Mesenchymal stem cell (in vitro differentiated cells and primary cell): Measurements from ENCODE around the gene CHCHD6.
A peak's percentile ranks its signal among the peaks of the same experiment; 100 is the strongest.

Experiments
- DNase-seq: peaks from one replicate; pipeline ENCODE4 v3.0.0-alpha.2; 2013
- H2AFZ ChIP-seq: one replicate; pipeline ENCODE4 v1.6.1; 2013; ENCODE audit warnings: low read depth, mild to moderate bottlenecking, control low read depth, inconsistent platforms, low read length, moderate library complexity
- H2AK5ac ChIP-seq: 2 replicates; pipeline ENCODE4 v1.6.1; 2013; ENCODE audit warnings: low read length, moderate library complexity, mild to moderate bottlenecking, inconsistent platforms; ENCODE audit not compliant: severe bottlenecking
- H2BK120ac ChIP-seq: one replicate; pipeline ENCODE4 v1.6.1; 2013; ENCODE audit warnings: low read depth, mild to moderate bottlenecking, inconsistent platforms, low read length, moderate library complexity
- H2BK12ac ChIP-seq, 2 experiments: one replicate each; pipeline ENCODE4 v1.6.1; 2013; ENCODE audit warnings: inconsistent platforms in 2 of 2, low read length in 2 of 2, mild to moderate bottlenecking in 2 of 2, moderate library complexity in 2 of 2, control low read depth in 1 of 2
- H2BK15ac ChIP-seq: one replicate; pipeline ENCODE4 v1.6.1; 2013; ENCODE audit warnings: mild to moderate bottlenecking, low read depth, inconsistent platforms; ENCODE audit not compliant: poor library complexity, severe bottlenecking
- H2BK5ac ChIP-seq: 2 replicates; pipeline ENCODE4 v1.6.1; 2013; ENCODE audit warnings: low read depth, mild to moderate bottlenecking, low read length, control low read depth, inconsistent platforms; ENCODE audit not compliant: poor library complexity, severe bottlenecking
- H3K14ac ChIP-seq, 2 experiments: one replicate each; pipeline ENCODE4 v1.6.1; 2013; ENCODE audit warnings: inconsistent platforms in 2 of 2, low read length in 2 of 2, control low read depth in 1 of 2, mild to moderate bottlenecking in 1 of 2, moderate library complexity in 1 of 2
- H3K18ac ChIP-seq, 2 experiments: one replicate each; pipeline ENCODE4 v1.6.1; 2013; ENCODE audit warnings: inconsistent platforms in 2 of 2, low read length in 2 of 2, control low read depth in 1 of 2, low read depth in 1 of 2, mild to moderate bottlenecking in 1 of 2
- H3K23ac ChIP-seq, 2 experiments: one replicate each; pipeline ENCODE4 v1.6.1; 2013; ENCODE audit warnings: inconsistent platforms in 2 of 2, low read length in 2 of 2, mild to moderate bottlenecking in 2 of 2, moderate library complexity in 2 of 2, control low read depth in 1 of 2
- H3K27ac ChIP-seq: 2 replicates; pipeline ENCODE4 v1.5.1; 2013; ENCODE audit warnings: mild to moderate bottlenecking, moderate library complexity, low read length, control low read depth, inconsistent platforms; ENCODE audit not compliant: poor library complexity, severe bottlenecking
- H3K27me3 ChIP-seq, 2 experiments: 2 replicates each; pipeline versions ENCODE4 v1.6.1 to v1.7.0; 2013; ENCODE audit warnings: low read length in 2 of 2, mild to moderate bottlenecking in 2 of 2, moderate library complexity in 2 of 2, control low read depth in 1 of 2, inconsistent platforms in 1 of 2; ENCODE audit not compliant: control insufficient read depth in 1 of 2, insufficient read depth in 1 of 2
- H3K36me3 ChIP-seq, 2 experiments: 2 replicates each; pipeline versions ENCODE4 v1.6.1 to v1.7.0; 2013; ENCODE audit warnings: low read length in 2 of 2, control low read depth in 1 of 2, inconsistent platforms in 1 of 2, low read depth in 1 of 2, mild to moderate bottlenecking in 1 of 2; ENCODE audit not compliant: insufficient read depth in 2 of 2, control insufficient read depth in 1 of 2
- H3K4ac ChIP-seq, 2 experiments: one replicate each; pipeline ENCODE4 v1.6.1; 2013; ENCODE audit warnings: inconsistent platforms in 2 of 2, low read length in 2 of 2, mild to moderate bottlenecking in 2 of 2, moderate library complexity in 2 of 2, control low read depth in 1 of 2, low read depth in 1 of 2
- H3K4me1 ChIP-seq: 2 replicates; pipeline ENCODE4 v1.6.1; 2013; ENCODE audit warnings: low read depth, low read length, control low read depth; ENCODE audit not compliant: control insufficient read depth, insufficient read depth
- H3K4me2 ChIP-seq: 2 replicates; pipeline ENCODE4 v1.6.1; 2013; ENCODE audit warnings: low read length, mild to moderate bottlenecking, inconsistent platforms; ENCODE audit not compliant: poor library complexity, severe bottlenecking
- H3K4me3 ChIP-seq, 2 experiments: 2 replicates each; pipeline versions ENCODE4 v1.5.1 to v1.7.0; 2013; ENCODE audit warnings: low read length in 2 of 2, mild to moderate bottlenecking in 2 of 2, control low read depth in 1 of 2, low read depth in 1 of 2; ENCODE audit not compliant: insufficient read depth in 1 of 2
- H3K79me1 ChIP-seq: replicated peaks from 2 replicates; pipeline ENCODE4 v1.6.1; 2013; ENCODE audit warnings: mild to moderate bottlenecking, control low read depth, low read length, inconsistent platforms; ENCODE audit not compliant: poor library complexity, severe bottlenecking
- H3K9ac ChIP-seq: 2 replicates; pipeline ENCODE4 v1.7.0; 2013; ENCODE audit warnings: mild to moderate bottlenecking, low read length, moderate library complexity
- H3K9me3 ChIP-seq: 2 replicates; pipeline ENCODE4 v1.7.0; 2013; ENCODE audit warnings: mild to moderate bottlenecking, low read length; ENCODE audit not compliant: control insufficient read depth
- H4K8ac ChIP-seq: one replicate; pipeline ENCODE4 v1.6.1; 2013; ENCODE audit warnings: inconsistent platforms, mild to moderate bottlenecking, low read length, moderate library complexity
- H4K91ac ChIP-seq: one replicate; pipeline ENCODE4 v1.6.1; 2013; ENCODE audit warnings: mild to moderate bottlenecking, low read length, inconsistent platforms
- WGBS: methylation state at CpG from one replicate; pipeline ENCODE4 v1.1.7; 2013; ENCODE audit warnings: mixed read lengths; 5-methylcytosine and 5-hydroxymethylcytosine counted together

Gene CHCHD6

GRCh38 chr3:126912027-126912422, 208.0 kb downstream of the CHCHD6 start:
- no peak overlapping the region for H3K27ac ChIP-seq
- H4K8ac ChIP-seq: peak overlapping the region; percentile 86

GRCh38 chr3:126912491-126913195, 208.6 kb downstream of the CHCHD6 start:
- no peak overlapping the region for H2BK120ac ChIP-seq
- no peaks in the 10 kb centered on the region for H3K79me1 ChIP-seq
- no peak overlapping the region for H3K23ac ChIP-seq
- H3K4ac ChIP-seq: peak overlapping the region in 1 of 2 experiments; percentile 58
- peak overlapping the region; percentile 26 for H2BK15ac ChIP-seq
- H2AFZ ChIP-seq: no peak overlapping the region
- H3K9ac ChIP-seq: no peak overlapping the region
- H2AK5ac ChIP-seq: peak overlapping the region; percentile 19
- peak overlapping the region; percentile 86 for H4K8ac ChIP-seq
- no peaks in the 10 kb centered on the region for H3K9me3 ChIP-seq
- no peak overlapping the region for H2BK5ac ChIP-seq
- H3K4me2 ChIP-seq: no peak overlapping the region
- H3K27me3 ChIP-seq: no peaks in the 10 kb centered on the region
- peak overlapping the region; percentile 60 to 73 for H2BK12ac ChIP-seq
- H4K91ac ChIP-seq: peak overlapping the region; percentile 86
- no peak for DNase-seq
- peaks cover 3 to 16% of the 10 kb centered on the region in 2 experiments for H3K36me3 ChIP-seq
- H3K18ac ChIP-seq: peak overlapping the region in 1 of 2 experiments; percentile 28
- 98% methylated on average over 11 of the region's 12 CpGs for WGBS
- H3K14ac ChIP-seq: peak overlapping the region in 1 of 2 experiments; percentile 56
- no peak overlapping the region for H3K4me3 ChIP-seq
- H3K4me1 ChIP-seq: peaks cover 30% of the 10 kb centered on the region
- no peak overlapping the region for H3K27ac ChIP-seq

More at GRCh38 chr3:126912027-126912422, 208.0 kb downstream of the CHCHD6 start:
- H2AFZ ChIP-seq: no peak overlapping the region
- peak overlapping the region; percentile 63 to 78 for H3K18ac ChIP-seq
- peak overlapping the region; percentile 23 for H2AK5ac ChIP-seq
- peak overlapping the region; percentile 58 to 65 for H3K4ac ChIP-seq
- no peak overlapping the region for H2BK15ac ChIP-seq
- H2BK120ac ChIP-seq: no peak overlapping the region
- no peak overlapping the region for H3K4me3 ChIP-seq
- H3K36me3 ChIP-seq: peaks cover 3 to 16% of the 10 kb centered on the region in 2 experiments
- peaks cover 30% of the 10 kb centered on the region for H3K4me1 ChIP-seq
- no peak overlapping the region for H3K4me2 ChIP-seq
- no peak overlapping the region for H3K14ac ChIP-seq
- H3K27me3 ChIP-seq: no peaks in the 10 kb centered on the region
- no peaks in the 10 kb centered on the region for H3K79me1 ChIP-seq
- WGBS: 98% methylated on average over 9 of the region's 9 CpGs
- H4K91ac ChIP-seq: peak overlapping the region; percentile 85
- H3K9ac ChIP-seq: no peak overlapping the region
- DNase-seq: no peak
- peak overlapping the region; percentile 26 to 73 for H2BK12ac ChIP-seq
- no peak overlapping the region for H2BK5ac ChIP-seq
- H3K9me3 ChIP-seq: no peaks in the 10 kb centered on the region
- no peak overlapping the region for H3K23ac ChIP-seq

GRCh38 chr3:126913524-126913923, 209.5 kb downstream of the CHCHD6 start:
- Histone ChIP-seq H3K4me1 (peaks cover 30% of the 10 kb centered on the region), H3K27ac (no peak overlapping the region), H3K4ac (peak overlapping the region in 1 of 2 experiments; percentile 27), H2AFZ (no peak overlapping the region), H3K4me2 (no peak overlapping the region), H3K14ac (peak overlapping the region in 1 of 2 experiments; percentile 20), H3K79me1 (no peaks in the 10 kb centered on the region), H3K9me3 (no peaks in the 10 kb centered on the region), H4K91ac (peak overlapping the region; percentile 61), H2BK12ac (peak overlapping the region in 1 of 2 experiments; percentile 32), H2BK120ac (no peak overlapping the region), H4K8ac (no peak overlapping the region), H3K4me3 (no peak overlapping the region), H3K36me3 (peaks cover 3 to 16% of the 10 kb centered on the region in 2 experiments), H2AK5ac (no peak overlapping the region), H3K23ac (no peak overlapping the region), H2BK15ac (no peak overlapping the region), H3K9ac (no peak overlapping the region), H3K18ac (peak overlapping the region in 1 of 2 experiments; percentile 30), H2BK5ac (no peak overlapping the region), H3K27me3 (no peaks in the 10 kb centered on the region)
- 89% methylated on average over 6 of the region's 6 CpGs for WGBS
- DNase-seq: no peak

- no peak overlapping the region for H3K18ac ChIP-seq
- DNase-seq: no peak
- WGBS: 96% methylated on average over 6 of the region's 7 CpGs
- H3K9ac ChIP-seq: no peak overlapping the region
- H2AK5ac ChIP-seq: no peak overlapping the region
- no peak overlapping the region for H3K4me3 ChIP-seq
- no peak overlapping the region for H3K14ac ChIP-seq
- no peaks in the 10 kb centered on the region for H3K27me3 ChIP-seq
- no peak overlapping the region for H2AFZ ChIP-seq
- no peak overlapping the region for H3K23ac ChIP-seq
- H3K27ac ChIP-seq: no peak overlapping the region
- no peaks in the 10 kb centered on the region for H3K79me1 ChIP-seq
- no peak overlapping the region for H2BK12ac ChIP-seq
- no peaks in the 10 kb centered on the region for H3K9me3 ChIP-seq
- no peak overlapping the region for H3K4me2 ChIP-seq
- H3K4me1 ChIP-seq: peaks cover 26% of the 10 kb centered on the region
- no peak overlapping the region for H2BK120ac ChIP-seq
- H2BK15ac ChIP-seq: no peak overlapping the region
- no peak overlapping the region for H2BK5ac ChIP-seq
- peaks cover 3 to 16% of the 10 kb centered on the region in 2 experiments for H3K36me3 ChIP-seq
- H3K4ac ChIP-seq: no peak overlapping the region
- no peak overlapping the region for H4K8ac ChIP-seq
- no peak overlapping the region for H4K91ac ChIP-seq
These were observed 210.2 kb downstream of the CHCHD6 start for GRCh38 chr3:126914226-126914625.
